H1 (cell line): Measurements from ENCODE around the gene AQP6.

Experiments
- ASH2L ChIP-seq: fragments of 200-600, 300-600 bp; sonication (generic); IDR thresholded peaks from one replicate; pipeline ENCODE4 v1.7.1; 2017; ENCODE audit warnings: low read length
- CEBPB ChIP-seq: IDR thresholded peaks from 2 replicates; pipeline ENCODE4 v1.6.1; 2012; ENCODE audit warnings: low read depth, low read length
- SP2 ChIP-seq: IDR thresholded peaks from 2 replicates; pipeline ENCODE4 v1.6.1; 2012; ENCODE audit warnings: mild to moderate bottlenecking, low read length, inconsistent platforms
- TF ChIP-seq, protein P1 (sequence below), 3 experiments: IDR thresholded peaks; 1 replicate in 2 of 3; 2 replicates in 1 of 3; pipeline versions ENCODE4 v1.5.1 to v1.6.1; 2011; ENCODE audit warnings: low read length in 3 of 3, mild to moderate bottlenecking in 3 of 3, inconsistent platforms in 2 of 3, low read depth in 1 of 3, moderate library complexity in 1 of 3; ENCODE audit not compliant: insufficient read depth in 1 of 3; ENCODE audit errors: control extremely low read depth in 1 of 3

DNA sequence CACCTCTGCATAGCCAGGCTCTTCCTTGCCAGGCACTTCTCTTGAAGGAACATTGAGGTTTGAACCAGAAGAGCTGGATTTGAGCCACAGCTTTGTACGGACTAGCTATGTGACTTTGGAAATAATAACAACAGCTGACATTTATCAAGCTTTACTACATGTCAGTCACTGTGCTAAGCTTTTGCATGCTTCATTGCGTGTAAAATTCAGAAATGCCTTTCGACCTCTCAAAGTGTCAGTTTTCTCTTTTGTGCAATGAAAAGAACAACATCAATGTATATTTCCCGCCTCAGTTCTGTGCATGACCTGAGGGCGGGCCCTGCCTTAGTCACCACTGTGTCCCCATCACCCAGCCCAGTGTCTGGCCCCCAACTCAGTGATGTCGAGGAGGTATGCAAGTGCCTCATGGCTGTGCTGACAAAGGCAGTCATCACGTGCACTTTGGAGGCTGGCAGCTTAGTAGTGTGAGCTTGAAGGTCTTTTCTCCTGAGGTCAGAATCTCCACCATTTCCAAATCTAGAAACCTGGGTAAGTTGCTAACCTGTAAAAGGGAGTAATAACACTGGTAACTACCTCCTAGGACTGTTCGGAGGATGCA lies 40.1 kb upstream of the AQP6 start:
- TF ChIP-seq SP2: no peak
- TF ChIP-seq ASH2L: no peak
- no peak for TF ChIP-seq CEBPB
- TF ChIP-seq, protein P1, sequence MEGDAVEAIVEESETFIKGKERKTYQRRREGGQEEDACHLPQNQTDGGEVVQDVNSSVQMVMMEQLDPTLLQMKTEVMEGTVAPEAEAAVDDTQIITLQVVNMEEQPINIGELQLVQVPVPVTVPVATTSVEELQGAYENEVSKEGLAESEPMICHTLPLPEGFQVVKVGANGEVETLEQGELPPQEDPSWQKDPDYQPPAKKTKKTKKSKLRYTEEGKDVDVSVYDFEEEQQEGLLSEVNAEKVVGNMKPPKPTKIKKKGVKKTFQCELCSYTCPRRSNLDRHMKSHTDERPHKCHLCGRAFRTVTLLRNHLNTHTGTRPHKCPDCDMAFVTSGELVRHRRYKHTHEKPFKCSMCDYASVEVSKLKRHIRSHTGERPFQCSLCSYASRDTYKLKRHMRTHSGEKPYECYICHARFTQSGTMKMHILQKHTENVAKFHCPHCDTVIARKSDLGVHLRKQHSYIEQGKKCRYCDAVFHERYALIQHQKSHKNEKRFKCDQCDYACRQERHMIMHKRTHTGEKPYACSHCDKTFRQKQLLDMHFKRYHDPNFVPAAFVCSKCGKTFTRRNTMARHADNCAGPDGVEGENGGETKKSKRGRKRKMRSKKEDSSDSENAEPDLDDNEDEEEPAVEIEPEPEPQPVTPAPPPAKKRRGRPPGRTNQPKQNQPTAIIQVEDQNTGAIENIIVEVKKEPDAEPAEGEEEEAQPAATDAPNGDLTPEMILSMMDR (IDR thresholded peaks at IDR 0.05; ENCODE audit: control extremely low read depth in 1 of 3, insufficient read depth in 1 of 3, low read depth in 1 of 3, low read length in 3 of 3): no peak
